Measurements from ENCODE around the gene ACADS.

Gene ACADS

DNA sequence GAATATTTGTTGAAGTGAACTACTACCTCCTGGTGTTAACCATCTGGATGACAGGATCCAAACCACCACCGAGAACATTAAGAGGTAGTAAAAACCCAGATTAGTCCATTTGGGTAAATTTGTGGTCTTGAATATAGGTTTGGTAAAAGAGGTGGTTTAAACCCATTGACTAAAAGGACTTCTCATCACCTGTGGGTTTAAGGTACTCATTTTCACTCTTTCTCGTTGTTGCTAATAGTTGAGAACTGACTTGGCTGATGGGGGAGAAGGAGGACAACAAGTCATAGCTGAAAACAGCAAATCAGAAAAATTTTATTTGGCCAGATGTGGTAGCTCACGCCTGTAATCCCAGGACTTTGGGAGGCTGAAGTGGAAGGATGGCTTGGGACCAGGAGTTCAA lies 59.2 kb downstream of the ACADS start:
- no peak for TF ChIP-seq CTCF (IDR thresholded peaks at IDR 0.05; ENCODE audit: low read depth, low read length, missing control alignments)
- no peak for DNase-seq (ENCODE audit: low read depth)
- no peak overlapping the region for H3K4me3 ChIP-seq (ENCODE audit: low read depth, low read length)

DNA sequence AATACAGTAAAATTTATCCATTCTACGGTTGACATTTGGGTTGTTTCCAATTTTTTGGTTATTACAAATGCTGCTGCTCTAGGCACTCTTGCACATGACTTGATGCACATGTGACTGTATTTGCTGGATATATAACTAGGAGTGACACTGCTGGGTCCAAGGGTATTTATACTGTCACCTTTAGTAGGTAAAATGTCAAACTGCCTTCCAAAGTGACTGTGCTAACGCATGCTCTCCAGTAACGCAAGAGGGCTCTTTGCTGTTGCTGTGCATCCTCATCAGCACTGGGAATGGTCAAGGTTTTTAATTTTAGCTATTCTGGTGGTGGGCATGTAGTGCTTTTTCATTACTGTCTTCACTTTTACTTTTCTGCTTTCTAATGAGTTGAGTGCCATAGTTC lies 62.3 kb downstream of the ACADS start:
- no peak for TF ChIP-seq CTCF (IDR thresholded peaks at IDR 0.05; ENCODE audit: low read depth, low read length, missing control alignments)
- DNase-seq (ENCODE audit: low read depth): no peak
- no peak overlapping the region for H3K4me3 ChIP-seq (ENCODE audit: low read depth, low read length)
